Gastroesophageal sphincter (tissue), 3 donors: ENCODE data around the gene SHC2.

Source experiments
- EP300 ChIP-seq: sonication (generic); formaldehyde crosslinking; IDR thresholded peaks from one replicate; pipeline ENCODE4 v1.6.1; 2017; ENCODE audit warnings: antibody characterized with exemption, mild to moderate bottlenecking
- POLR2A ChIP-seq, 2 donors: fragments of 450-650 bp; IDR thresholded peaks; one replicate each; pipeline ENCODE4 v1.6.1; 2017; ENCODE audit warnings: antibody characterized with exemption in 2 of 2, mild to moderate bottlenecking in 2 of 2, moderate library complexity in 1 of 2
- TF ChIP-seq, protein P1 (sequence below), 4 experiments: fragments of 200-600 bp in 2 of 4; fragments of 450-650 bp in 2 of 4; sonication (generic) in 1 of 4; IDR thresholded peaks; one replicate each; pipeline ENCODE4 v1.5.1; 2017 to 2019; ENCODE audit warnings: antibody characterized with exemption in 4 of 4, mild to moderate bottlenecking in 2 of 4, moderate library complexity in 2 of 4

DNA sequence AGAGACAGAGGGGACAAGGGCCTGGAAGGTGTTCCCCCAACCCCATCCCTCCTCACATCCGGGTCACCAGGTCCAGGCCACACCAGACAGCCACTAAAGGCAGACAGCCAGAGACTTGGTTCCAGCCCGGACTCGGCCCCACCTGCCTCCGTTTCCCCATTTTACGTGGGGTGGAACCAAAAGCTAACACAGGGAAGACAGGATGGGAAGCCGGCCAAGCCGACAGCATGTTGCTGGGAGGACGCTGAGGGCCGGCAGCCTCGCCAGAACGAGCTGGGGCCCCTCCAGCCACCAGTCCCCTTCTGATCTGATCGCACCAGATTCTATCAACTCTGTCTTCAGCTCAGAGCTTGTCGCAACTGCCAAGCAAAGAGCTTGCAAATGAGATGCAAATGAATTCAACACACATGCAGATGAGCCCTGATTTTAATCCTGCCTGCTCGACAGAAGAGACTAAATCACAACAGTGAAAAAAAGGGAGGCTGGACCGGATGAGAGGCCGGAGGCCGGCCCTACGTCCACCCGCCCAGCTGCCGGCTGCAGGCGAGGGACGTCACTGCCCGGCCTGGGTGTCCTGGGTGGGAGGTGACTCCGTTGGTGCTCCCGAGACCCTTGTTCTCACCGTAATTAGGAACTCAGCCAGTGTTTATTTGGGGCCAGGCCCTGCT lies 17.5 kb upstream of the SHC2 start:
- TF ChIP-seq, protein P1, sequence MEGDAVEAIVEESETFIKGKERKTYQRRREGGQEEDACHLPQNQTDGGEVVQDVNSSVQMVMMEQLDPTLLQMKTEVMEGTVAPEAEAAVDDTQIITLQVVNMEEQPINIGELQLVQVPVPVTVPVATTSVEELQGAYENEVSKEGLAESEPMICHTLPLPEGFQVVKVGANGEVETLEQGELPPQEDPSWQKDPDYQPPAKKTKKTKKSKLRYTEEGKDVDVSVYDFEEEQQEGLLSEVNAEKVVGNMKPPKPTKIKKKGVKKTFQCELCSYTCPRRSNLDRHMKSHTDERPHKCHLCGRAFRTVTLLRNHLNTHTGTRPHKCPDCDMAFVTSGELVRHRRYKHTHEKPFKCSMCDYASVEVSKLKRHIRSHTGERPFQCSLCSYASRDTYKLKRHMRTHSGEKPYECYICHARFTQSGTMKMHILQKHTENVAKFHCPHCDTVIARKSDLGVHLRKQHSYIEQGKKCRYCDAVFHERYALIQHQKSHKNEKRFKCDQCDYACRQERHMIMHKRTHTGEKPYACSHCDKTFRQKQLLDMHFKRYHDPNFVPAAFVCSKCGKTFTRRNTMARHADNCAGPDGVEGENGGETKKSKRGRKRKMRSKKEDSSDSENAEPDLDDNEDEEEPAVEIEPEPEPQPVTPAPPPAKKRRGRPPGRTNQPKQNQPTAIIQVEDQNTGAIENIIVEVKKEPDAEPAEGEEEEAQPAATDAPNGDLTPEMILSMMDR (IDR thresholded peaks at IDR 0.05), result no peak
- TF ChIP-seq POLR2A (IDR thresholded peaks at IDR 0.05) (no peak), EP300 (no peak)
